Stomach (tissue), 9 donors: ENCODE data around the gene CENPI. TPM values are rescaled to one million over a fixed set of nuclear protein-coding genes. Genes with fewer than 3 reads are reported as not detected.

Experiments used
- DNase-seq, 2 donors: peaks; one replicate each; pipeline versions ENCODE4 v3.0.0 to v3.0.0-alpha.2; 2013 to 2019
- H3K27ac ChIP-seq, 5 donors: fragments of 200-600 bp in 4 of 5; sonication (generic) in 4 of 5; one replicate each; pipeline ENCODE4 v1.5.1; 2013 to 2019; ENCODE audit warnings: mild to moderate bottlenecking in 1 of 5, moderate library complexity in 1 of 5
- H3K27me3 ChIP-seq, 3 donors: fragments of 200-600 bp; sonication (generic); one replicate each; pipeline ENCODE4 v1.5.1; 2017 to 2019; ENCODE audit warnings: mixed run types in 1 of 3
- H3K36me3 ChIP-seq, 4 donors: fragments of 200-600 bp; sonication (generic); 1 replicate in 3 of 4; 2 replicates in 1 of 4; pipeline ENCODE4 v1.5.1; 2016 to 2019
- H3K4me1 ChIP-seq, 4 donors: fragments of 200-600 bp; sonication (generic); one replicate each; pipeline ENCODE4 v1.5.1; 2016 to 2019
- H3K4me3 ChIP-seq, 4 donors: fragments of 200-600 bp; sonication (generic) in 3 of 4; one replicate each; pipeline ENCODE4 v1.5.1; 2016 to 2019; ENCODE audit warnings: mild to moderate bottlenecking in 1 of 4
- H3K9me3 ChIP-seq, 4 donors: fragments of 200-600 bp; sonication (generic); one replicate each; pipeline ENCODE4 v1.5.1; 2016 to 2019
- CTCF ChIP-seq, 7 experiments: fragments of 450-650 bp in 4 of 7; fragments of 200-600 bp in 3 of 7; sonication (generic) in 3 of 7; IDR thresholded peaks; one replicate each; pipeline ENCODE4 v1.5.1; 2016 to 2019; ENCODE audit warnings: antibody characterized with exemption in 7 of 7, control low read depth in 2 of 7, mild to moderate bottlenecking in 1 of 7
- EP300 ChIP-seq: sonication (generic); formaldehyde crosslinking; IDR thresholded peaks from one replicate; pipeline ENCODE4 v1.6.1; 2017; ENCODE audit warnings: antibody characterized with exemption
- POLR2A ChIP-seq, 4 donors: fragments of 450-650 bp; IDR thresholded peaks; one replicate each; pipeline ENCODE4 v1.6.1; 2016; ENCODE audit warnings: antibody characterized with exemption in 4 of 4, control low read depth in 2 of 4, mild to moderate bottlenecking in 1 of 4, moderate library complexity in 1 of 4
- POLR2AphosphoS5 ChIP-seq, 3 donors: sonication (generic); formaldehyde crosslinking; IDR thresholded peaks; one replicate each; pipeline ENCODE4 v1.6.1; 2016; ENCODE audit warnings: antibody characterized with exemption in 3 of 3
- WGBS, 5 donors: extraction: QIAGEN DNeasy Blood & Tissue Kit in 3 of 5; methylation state at CpG; one replicate each; pipeline versions ENCODE4 v1.1.5 to v1.1.7; 2013 to 2018; 5-methylcytosine and 5-hydroxymethylcytosine counted together
- intact Hi-C: fragments of 100-400 bp; cut with DNase I; formaldehyde crosslinking; loops from one replicate; pipeline ENCODE4 v1.15.1; 2023; ENCODE audit warnings: low total_unique reads
- polyA plus RNA-seq, 3 donors: library from polyadenylated mRNA; stranded (reverse); fragments of 200-250 nt; gene quantifications; one replicate each; pipeline ENCODE4 v1.2.3, GENCODE V29; 2013
- total RNA-seq, 5 donors: library from RNA; depleted of rRNA; stranded (reverse); fragments of >200 nt; gene quantifications; one replicate each; pipeline versions ENCODE4 v1.1.0 to v1.2.3, GENCODE V29; 2014 to 2016
- donor health status: healthy with polysubstance abuse.
- donor health status: Bipolar disorder and iron deficiency.
- donor health status: healthy.

Gene CENPI
- total and polyA plus RNA-seq, 8 donors: 0.29 to 22.8 (median 1.6) TPM; not detected in 3

DNA sequence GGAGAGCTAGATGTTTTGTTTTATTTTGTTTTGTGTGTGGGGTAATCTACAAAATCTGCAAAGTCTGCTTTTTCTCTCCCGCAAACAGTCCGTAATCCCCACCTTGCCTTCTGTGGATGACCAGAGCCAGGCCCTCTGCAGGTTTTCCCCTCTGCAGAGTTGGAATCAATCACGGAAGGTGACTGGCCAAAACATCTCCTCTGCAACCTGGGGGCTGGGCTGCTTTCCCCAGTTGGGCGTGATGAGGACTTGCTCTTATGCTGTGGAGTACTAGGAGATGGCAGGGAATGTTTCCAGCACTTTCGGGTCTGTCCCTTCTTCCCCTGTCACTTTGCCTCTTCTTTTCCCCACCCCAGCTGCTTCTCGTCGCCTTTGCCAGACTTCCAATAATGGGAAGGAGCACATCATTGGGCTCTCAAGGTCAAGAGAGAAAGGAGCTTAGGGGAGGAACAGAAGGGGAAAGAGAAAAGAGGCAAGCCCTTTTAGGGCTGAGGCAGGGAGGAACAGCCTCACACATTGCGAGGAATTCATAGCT is 18.2 kb upstream of the CENPI start:
- intact Hi-C loops: no loop called here
- no peak for DNase-seq
- peaks cover 0 to 6% (median 0%) of the 10 kb centered on the region in 4 donors for H3K4me1 ChIP-seq
- no peaks in the 10 kb centered on the region for H3K36me3 ChIP-seq
- peak overlapping the region; percentile 39 to 45 (median 42) for H3K4me3 ChIP-seq
- H3K9me3 ChIP-seq: no peaks in the 10 kb centered on the region
- WGBS, 5 donors: 38 to 53% (median 50%) methylated on average over 6 to 8 of the region's 8 CpGs
- H3K27me3 ChIP-seq: peaks cover 0 to 14% (median 0%) of the 10 kb centered on the region in 3 donors
- H3K27ac ChIP-seq: peak overlapping the region in 1 of 5 donors; percentile 55
- TF ChIP-seq POLR2A (IDR thresholded peaks at IDR 0.05): no peak
- no peak for TF ChIP-seq EP300
- no peak for TF ChIP-seq CTCF (IDR thresholded peaks at IDR 0.05)
- no peak for TF ChIP-seq POLR2AphosphoS5 (IDR thresholded peaks at IDR 0.05)

DNA sequence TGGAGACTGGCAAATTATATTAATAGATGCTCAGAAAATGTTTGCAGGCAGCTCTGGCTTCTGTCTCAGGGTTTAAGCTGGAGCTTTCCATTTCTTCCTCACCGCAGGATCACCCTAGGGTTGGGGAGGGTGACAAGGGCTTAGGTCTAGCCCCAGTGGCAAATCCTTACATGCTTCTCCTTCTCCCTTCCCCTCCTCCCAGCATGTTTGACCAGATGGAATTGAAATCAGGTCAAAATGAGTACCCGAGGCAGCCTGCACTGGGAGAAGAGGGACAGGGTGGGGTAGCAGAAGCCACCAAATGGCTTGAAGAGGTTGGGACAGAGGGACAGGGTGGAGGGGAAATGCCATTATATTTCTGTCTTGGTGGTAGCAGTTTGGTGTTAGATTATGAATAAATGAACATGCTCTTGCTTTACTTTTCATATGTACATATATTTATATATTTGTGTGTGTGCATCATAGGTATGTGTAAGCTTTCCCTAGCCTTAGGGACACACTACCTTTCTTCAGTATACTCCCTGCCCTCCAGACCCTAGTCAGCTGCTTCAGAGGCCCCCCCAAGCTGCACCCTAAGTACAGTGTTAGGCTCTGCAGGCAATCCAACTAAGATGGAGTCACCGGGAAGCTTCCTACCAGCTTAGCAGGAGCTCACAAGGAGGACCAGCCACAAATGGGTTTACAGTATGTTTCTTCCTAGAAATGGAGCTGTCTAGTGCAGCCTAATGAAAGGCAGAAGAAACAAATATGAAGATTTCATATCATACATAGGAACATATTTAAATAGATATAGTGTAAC is 17.5 kb upstream of the CENPI start:
- WGBS, 5 donors: 56 to 74% (median 66%) methylated on average over 3 of the region's 3 CpGs
- Histone ChIP-seq H3K36me3 (no peaks in the 10 kb centered on the region), H3K27me3 (peaks cover 0 to 14% (median 0%) of the 10 kb centered on the region in 3 donors), H3K27ac (no peak overlapping the region), H3K4me1 (peaks cover 0 to 6% (median 0%) of the 10 kb centered on the region in 4 donors), H3K9me3 (no peaks in the 10 kb centered on the region), H3K4me3 (peak overlapping the region in 3 of 4 donors; percentile 39 to 43 (median 42))
- DNase-seq: no peak
- intact Hi-C loops: no loop called here
- TF ChIP-seq POLR2AphosphoS5 (IDR thresholded peaks at IDR 0.05) (no peak), POLR2A (IDR thresholded peaks at IDR 0.05) (no peak), CTCF (IDR thresholded peaks at IDR 0.05) (no peak), EP300 (no peak)

DNA sequence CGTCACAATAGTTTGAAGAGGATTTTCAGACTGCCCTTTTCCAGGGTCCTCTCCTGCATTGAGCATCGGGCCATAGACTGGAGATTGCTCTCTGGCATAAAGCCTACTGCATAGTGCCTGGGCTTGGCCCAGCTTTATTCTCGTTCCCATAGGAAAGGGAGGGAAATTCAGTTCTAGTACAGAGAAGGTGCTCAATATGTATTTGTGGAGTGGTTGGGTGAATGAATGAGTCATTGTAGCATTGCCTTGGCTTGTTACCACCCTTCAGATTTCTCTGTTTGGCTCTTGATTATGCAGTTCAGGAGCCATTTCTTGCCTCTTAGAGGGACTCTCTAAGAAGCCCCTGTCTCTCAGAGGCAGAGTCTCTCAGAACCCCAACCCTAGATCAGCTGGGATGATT is 16.8 kb upstream of the CENPI start:
- no peak for DNase-seq
- TF ChIP-seq POLR2A (IDR thresholded peaks at IDR 0.05) (no peak), CTCF (IDR thresholded peaks at IDR 0.05) (no peak), POLR2AphosphoS5 (IDR thresholded peaks at IDR 0.05) (no peak), EP300 (no peak)
- Histone ChIP-seq H3K4me3 (no peak overlapping the region), H3K4me1 (peaks cover 0 to 6% (median 0%) of the 10 kb centered on the region in 4 donors), H3K27ac (no peak overlapping the region), H3K36me3 (no peaks in the 10 kb centered on the region), H3K27me3 (peaks cover 0 to 14% (median 0%) of the 10 kb centered on the region in 3 donors), H3K9me3 (no peaks in the 10 kb centered on the region)
- 56 to 67% (median 62%) methylated on average over 3 of the region's 3 CpGs for WGBS, 5 donors
- intact Hi-C loops: no loop called here

DNA sequence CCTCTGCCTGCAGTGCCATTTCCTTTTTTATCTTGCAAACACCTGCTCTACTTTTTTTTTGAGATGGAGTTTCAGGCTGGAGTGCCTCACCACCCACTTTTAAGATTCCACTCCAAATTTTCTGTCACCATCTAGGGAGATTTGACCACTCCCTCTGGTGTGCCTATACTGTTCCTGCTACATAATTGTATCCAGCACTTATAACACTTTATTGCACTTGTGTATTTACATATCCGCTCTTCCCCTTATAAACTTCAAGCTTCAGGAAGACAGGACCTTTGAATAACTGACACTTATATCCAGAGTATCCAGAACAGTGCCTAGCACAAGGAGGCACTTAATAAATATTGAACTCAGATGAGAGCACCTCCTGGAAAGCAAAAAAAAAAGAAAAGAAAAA is 6.2 kb upstream of the CENPI start:
- TF ChIP-seq EP300: no peak
- no peak for TF ChIP-seq POLR2AphosphoS5 (IDR thresholded peaks at IDR 0.05)
- no peak for TF ChIP-seq CTCF (IDR thresholded peaks at IDR 0.05)
- TF ChIP-seq POLR2A (IDR thresholded peaks at IDR 0.05): no peak
- no peaks in the 10 kb centered on the region for H3K27me3 ChIP-seq
- WGBS, 5 donors: 81 to 100% (median 95%) methylated on average over 1 of the region's 1 CpG

More for the DNA sequence above, 6.2 kb upstream of the CENPI start:
- Histone ChIP-seq H3K9me3 (no peaks in the 10 kb centered on the region), H3K27ac (no peak overlapping the region), H3K4me1 (no peaks in the 10 kb centered on the region), H3K36me3 (no peaks in the 10 kb centered on the region), H3K4me3 (no peak overlapping the region)
- intact Hi-C loops: no loop called here
- no peak for DNase-seq
